ENCODE results near the gene KRTAP2-1. TPM values are rescaled to one million over a fixed set of nuclear protein-coding genes. Genes with fewer than 3 reads are reported as not detected.

Gene KRTAP2-1
- total and polyA plus RNA-seq, 2 of the 8 experiments (the other 6 are each of a cell fraction or from before 2014, with no cell fraction given) = not detected

DNA sequence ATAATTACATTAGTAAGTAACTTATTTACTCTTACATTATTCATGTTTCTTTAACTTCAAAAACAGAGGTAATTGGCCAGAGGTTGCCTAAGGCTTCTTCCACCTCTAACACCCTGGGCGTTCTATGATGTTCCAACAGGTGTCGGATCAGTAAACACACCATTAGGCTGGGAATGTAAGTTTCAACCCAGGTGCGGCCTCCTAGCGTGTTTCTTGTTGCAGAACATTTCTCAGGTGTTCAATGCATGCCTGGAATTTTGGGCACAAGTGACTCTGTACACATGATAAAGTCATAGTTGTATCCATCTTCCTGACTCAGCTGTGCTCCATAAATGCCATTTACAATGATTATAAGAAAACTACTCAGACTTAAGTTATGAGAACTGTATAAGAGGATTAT, 6.9 kb upstream of the KRTAP2-1 start:
- no peak overlapping the region for H3K18ac ChIP-seq (ENCODE audit: extremely low read depth, low read length)
- no peaks in the 10 kb centered on the region for H3K23me2 ChIP-seq (ENCODE audit: low read depth, low read length)
- no peak overlapping the region for H3K4me2 ChIP-seq (ENCODE audit: insufficient read depth in 1 of 2, low read depth in 2 of 2, low read length in 2 of 2)
- H4K20me1 ChIP-seq (replicated peaks in 1 of 2; ENCODE audit: control insufficient read depth in 1 of 2, insufficient read depth in 2 of 2, low read length in 2 of 2) = no peaks in the 10 kb centered on the region
- H3K4me3 ChIP-seq (ENCODE audit: extremely low read depth in 1 of 4, insufficient read depth in 2 of 4, low read depth in 3 of 4, low read length in 4 of 4) = no peak overlapping the region
- H3K9me3 ChIP-seq (ENCODE audit: insufficient read depth in 2 of 2, low read depth in 1 of 2, low read length in 1 of 2) = 0 out of 4 replicates have a peak, but pooled peaks cover 0 to 4% of the 10 kb centered on the region in 2 experiments
- no peak overlapping the region for H2BK120ac ChIP-seq (replicated peaks; ENCODE audit: low read depth, low read length)
- H3K9ac ChIP-seq (replicated peaks in 1 of 4; ENCODE audit: extremely low read depth in 1 of 4, low read depth in 3 of 4, low read length in 3 of 4) = no peak overlapping the region
- H2AFZ ChIP-seq (ENCODE audit: low read length) = no peak overlapping the region
- no peak overlapping the region for H2AK5ac ChIP-seq (ENCODE audit: low read depth, low read length)
- peaks cover 0 to 2% (median 0%) of the 10 kb centered on the region in 4 experiments; a peak in 1 of 7 replicates for H3K4me1 ChIP-seq (replicated peaks in 1 of 4; ENCODE audit: control insufficient read depth in 3 of 4, insufficient read depth in 4 of 4, low read length in 3 of 4)
- H4K91ac ChIP-seq (replicated peaks; ENCODE audit: insufficient read length, low read length) = no peak overlapping the region
- no peak overlapping the region for H3K14ac ChIP-seq (ENCODE audit: insufficient read length)
- no peaks in the 10 kb centered on the region for H3K27me3 ChIP-seq (replicated peaks in 1 of 4; ENCODE audit: control insufficient read depth in 3 of 4, extremely low read depth in 1 of 4, insufficient read depth in 3 of 4, low read length in 3 of 4)
- no peak overlapping the region for H2BK20ac ChIP-seq (ENCODE audit: low read length)
- no peaks in the 10 kb centered on the region for H3K36me3 ChIP-seq (ENCODE audit: control insufficient read depth in 2 of 4, insufficient read depth in 4 of 4, low read length in 3 of 4)
- H3K79me2 ChIP-seq (ENCODE audit: control insufficient read depth in 1 of 2, insufficient read depth in 2 of 2, low read length in 2 of 2) = no peaks in the 10 kb centered on the region
- CTCF ChIA-PET (ENCODE audit: partially characterized antibody) = no interaction called here
- 93% methylated on average over 4 of the region's 4 CpGs; no CpG with 5 or more reads in 1 of the 2 experiments for WGBS, 2 experiments (ENCODE audit: extremely low coverage in 1 of 2, insufficient coverage in 1 of 2, insufficient read length in 1 of 2, insufficient replicate concordance in 2 of 2, low coverage in 1 of 2, low lambda C conversion rate in 2 of 2, missing lambda C conversion rate in 1 of 2)
- no peak overlapping the region for H2BK15ac ChIP-seq (ENCODE audit: low read length)
- H3K4ac ChIP-seq (replicated peaks; ENCODE audit: insufficient read length, low read depth, low read length) = no peak overlapping the region
- no peak overlapping the region for H3K56ac ChIP-seq (replicated peaks; ENCODE audit: insufficient read length, low read depth, low read length)
- H3K79me1 ChIP-seq (ENCODE audit: low read depth, low read length) = no peaks in the 10 kb centered on the region
- DNase-seq (ENCODE audit: low read depth in 1 of 2, low spot score in 2 of 2) = no peak
- FAIRE-seq = no peak
- no peak overlapping the region for H4K8ac ChIP-seq (ENCODE audit: extremely low read depth, insufficient read depth, low read length)
- no peak overlapping the region for H2BK5ac ChIP-seq (ENCODE audit: low read depth, low read length)
- POLR2A ChIA-PET (ENCODE audit: partially characterized antibody) = no interaction called here
- H3K27ac ChIP-seq (ENCODE audit: low read depth, low read length) = no peak overlapping the region
- no peak overlapping the region for H3K23ac ChIP-seq (ENCODE audit: insufficient read length)
- TF ChIP-seq RXRA (IDR thresholded peaks at IDR 0.05; ENCODE audit: insufficient read depth, low read depth, low read length) (no peak), CEBPB (IDR thresholded peaks at IDR 0.05; ENCODE audit: low read depth, low read length) (no peak), CBX8 (IDR thresholded peaks at IDR 0.05; ENCODE audit: borderline replicate concordance, low read depth, low read length) (no peak), KDM5A (IDR thresholded peaks at IDR 0.05; ENCODE audit: low read length) (no peak), SIX5 (IDR thresholded peaks at IDR 0.05; ENCODE audit: low read depth, low read length) (no peak), BACH1 (IDR thresholded peaks at IDR 0.05; ENCODE audit: low read length) (no peak), CTCF (IDR thresholded peaks at IDR 0.05; ENCODE audit: control extremely low read depth in 1 of 3, insufficient read depth in 1 of 3, low read depth in 1 of 3, low read length in 3 of 3) (no peak)
- TF ChIP-seq, protein P1, sequence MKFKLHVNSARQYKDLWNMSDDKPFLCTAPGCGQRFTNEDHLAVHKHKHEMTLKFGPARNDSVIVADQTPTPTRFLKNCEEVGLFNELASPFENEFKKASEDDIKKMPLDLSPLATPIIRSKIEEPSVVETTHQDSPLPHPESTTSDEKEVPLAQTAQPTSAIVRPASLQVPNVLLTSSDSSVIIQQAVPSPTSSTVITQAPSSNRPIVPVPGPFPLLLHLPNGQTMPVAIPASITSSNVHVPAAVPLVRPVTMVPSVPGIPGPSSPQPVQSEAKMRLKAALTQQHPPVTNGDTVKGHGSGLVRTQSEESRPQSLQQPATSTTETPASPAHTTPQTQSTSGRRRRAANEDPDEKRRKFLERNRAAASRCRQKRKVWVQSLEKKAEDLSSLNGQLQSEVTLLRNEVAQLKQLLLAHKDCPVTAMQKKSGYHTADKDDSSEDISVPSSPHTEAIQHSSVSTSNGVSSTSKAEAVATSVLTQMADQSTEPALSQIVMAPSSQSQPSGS (IDR thresholded peaks at IDR 0.05; ENCODE audit: low read length) = no peak
- H4K5ac ChIP-seq (ENCODE audit: insufficient read length, low read depth, low read length) = no peak overlapping the region
- H2BK12ac ChIP-seq (ENCODE audit: low read depth, low read length) = no peak overlapping the region

All from H1 (cell line).